Smooth muscle cell (in vitro differentiated cells): Measurements from ENCODE around the gene MUSK. TPM values are rescaled to one million over a fixed set of nuclear protein-coding genes. Genes with fewer than 3 reads are reported as not detected.

ENCODE experiments used
- DNase-seq: peaks from one replicate; lab custom pipeline; 2025; ENCODE audit not compliant: unreplicated experiment; lab: John Stamatoyannopoulos, UW
- H2AFZ ChIP-seq: fragments of 200-600 bp; sonication (generic); 2 replicates; pipeline ENCODE4 v1.6.0; 2016; ENCODE audit warnings: antibody characterized with exemption, low read depth, mild to moderate bottlenecking
- H3F3A ChIP-seq: fragments of 200-600 bp; sonication (generic); 2 replicates; pipeline ENCODE4 v1.6.0; 2017; ENCODE audit warnings: antibody characterized with exemption, low read depth
- H3K27ac ChIP-seq: fragments of 200-600 bp; sonication (generic); 2 replicates; pipeline ENCODE4 v1.5.1; 2016; ENCODE audit warnings: low read depth, mild to moderate bottlenecking
- H3K27me3 ChIP-seq: fragments of 200-600 bp; sonication (generic); 2 replicates; pipeline ENCODE4 v1.6.1; 2016; ENCODE audit warnings: low read depth, mild to moderate bottlenecking
- H3K36me3 ChIP-seq: fragments of 200-600 bp; sonication (generic); 2 replicates; pipeline ENCODE4 v1.5.1; 2016; ENCODE audit warnings: low read depth
- H3K4me1 ChIP-seq: fragments of 200-600 bp; sonication (generic); 2 replicates; pipeline ENCODE4 v1.5.1; 2016; ENCODE audit warnings: low read depth
- H3K4me2 ChIP-seq: fragments of 200-600 bp; sonication (generic); 2 replicates; pipeline ENCODE4 v1.6.0; 2016; ENCODE audit warnings: mild to moderate bottlenecking
- H3K4me3 ChIP-seq: fragments of 200-600 bp; sonication (generic); 2 replicates; pipeline ENCODE4 v1.5.1; 2016; ENCODE audit warnings: mild to moderate bottlenecking
- H3K79me2 ChIP-seq: fragments of 200-600 bp; sonication (generic); 2 replicates; pipeline ENCODE4 v1.6.0; 2016; ENCODE audit warnings: low read depth, mild to moderate bottlenecking
- H3K9ac ChIP-seq: fragments of 200-600 bp; sonication (generic); 2 replicates; pipeline ENCODE4 v1.6.0; 2016; ENCODE audit warnings: low read depth
- H3K9me3 ChIP-seq: fragments of 200-600 bp; sonication (generic); replicated peaks from 2 replicates; pipeline ENCODE4 v1.5.1; 2016; ENCODE audit warnings: low read depth
- H4K20me1 ChIP-seq: fragments of 200-600 bp; sonication (generic); 2 replicates; pipeline ENCODE4 v1.6.0; 2016; ENCODE audit warnings: low read depth
- WGBS: methylation state at CpG from one replicate; pipeline ENCODE4 v1.1.7; 2016; ENCODE audit warnings: low lambda C conversion rate; 5-methylcytosine and 5-hydroxymethylcytosine counted together
- polyA plus RNA-seq: library from polyadenylated mRNA; unstranded; fragments of >200 nt; fragmentation: Nextera tagmentation; extraction: Ambion mirVana; gene quantifications from 2 replicates; pipeline ENCODE4 v1.2.1, GENCODE V29; 2016
- total RNA-seq: library from RNA; depleted of rRNA; stranded (reverse); fragments of >200 nt; gene quantifications from 2 replicates; pipeline ENCODE4 v1.2.3, GENCODE V29; 2014
- TF ChIP-seq, protein P1 (sequence below): fragments of 200-600 bp; sonication (generic); IDR thresholded peaks from 2 replicates; pipeline ENCODE4 v1.5.1; 2017; ENCODE audit warnings: borderline replicate concordance, mild to moderate bottlenecking, antibody characterized with exemption; ENCODE audit not compliant: insufficient read depth, poor library complexity, severe bottlenecking

The MUSK gene
- total and polyA plus RNA-seq, 2 experiments from 2014 or later, result not detected

GRCh38 chr9:110669433-110669832 is 842 bp downstream of the MUSK start:
- Histone ChIP-seq H3K79me2 (no peaks in the 10 kb centered on the region), H4K20me1 (no peaks in the 10 kb centered on the region), H3K4me2 (no peak overlapping the region), H3K9me3 (no peaks in the 10 kb centered on the region), H3F3A (no peaks in the 10 kb centered on the region), H3K27ac (no peak overlapping the region), H3K9ac (no peak overlapping the region), H3K36me3 (no peaks in the 10 kb centered on the region), H3K4me1 (no peaks in the 10 kb centered on the region), H2AFZ (no peak overlapping the region), H3K4me3 (no peak overlapping the region), H3K27me3 (no peaks in the 10 kb centered on the region)
- TF ChIP-seq, protein P1, sequence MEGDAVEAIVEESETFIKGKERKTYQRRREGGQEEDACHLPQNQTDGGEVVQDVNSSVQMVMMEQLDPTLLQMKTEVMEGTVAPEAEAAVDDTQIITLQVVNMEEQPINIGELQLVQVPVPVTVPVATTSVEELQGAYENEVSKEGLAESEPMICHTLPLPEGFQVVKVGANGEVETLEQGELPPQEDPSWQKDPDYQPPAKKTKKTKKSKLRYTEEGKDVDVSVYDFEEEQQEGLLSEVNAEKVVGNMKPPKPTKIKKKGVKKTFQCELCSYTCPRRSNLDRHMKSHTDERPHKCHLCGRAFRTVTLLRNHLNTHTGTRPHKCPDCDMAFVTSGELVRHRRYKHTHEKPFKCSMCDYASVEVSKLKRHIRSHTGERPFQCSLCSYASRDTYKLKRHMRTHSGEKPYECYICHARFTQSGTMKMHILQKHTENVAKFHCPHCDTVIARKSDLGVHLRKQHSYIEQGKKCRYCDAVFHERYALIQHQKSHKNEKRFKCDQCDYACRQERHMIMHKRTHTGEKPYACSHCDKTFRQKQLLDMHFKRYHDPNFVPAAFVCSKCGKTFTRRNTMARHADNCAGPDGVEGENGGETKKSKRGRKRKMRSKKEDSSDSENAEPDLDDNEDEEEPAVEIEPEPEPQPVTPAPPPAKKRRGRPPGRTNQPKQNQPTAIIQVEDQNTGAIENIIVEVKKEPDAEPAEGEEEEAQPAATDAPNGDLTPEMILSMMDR, result no peak
- no peak for DNase-seq
- 93% methylated on average over 5 of the region's 5 CpGs for WGBS

DNA sequence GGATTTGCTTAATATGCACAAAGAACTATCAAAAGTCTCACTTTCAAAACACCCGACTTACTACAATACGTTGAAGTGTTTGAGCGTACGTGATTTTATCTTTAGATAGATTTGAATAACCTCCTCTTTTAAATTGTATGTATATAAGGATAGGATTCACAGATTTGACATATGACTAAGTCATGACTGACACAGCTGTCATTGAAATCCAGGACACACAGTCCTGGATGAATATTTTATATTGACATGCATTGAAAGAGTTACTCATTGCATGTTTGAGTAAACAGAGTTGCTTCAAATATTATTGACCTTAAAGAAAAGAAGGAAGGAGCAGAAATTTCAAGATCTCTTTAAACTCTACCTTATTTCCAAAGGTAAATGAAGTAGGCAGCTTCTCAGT is 3.3 kb downstream of the MUSK start:
- H3K9me3 ChIP-seq, result no peaks in the 10 kb centered on the region
- H3F3A ChIP-seq, result no peaks in the 10 kb centered on the region
- H3K9ac ChIP-seq, result no peak overlapping the region
- TF ChIP-seq, protein P1, result no peak
- WGBS, result 98% methylated on average over 4 of the region's 4 CpGs
- H3K27ac ChIP-seq, result no peak overlapping the region
- no peaks in the 10 kb centered on the region for H3K27me3 ChIP-seq
- no peak overlapping the region for H2AFZ ChIP-seq
- H3K4me1 ChIP-seq, result no peaks in the 10 kb centered on the region
- no peak for DNase-seq
- no peaks in the 10 kb centered on the region for H3K36me3 ChIP-seq
- no peaks in the 10 kb centered on the region for H3K79me2 ChIP-seq
- H4K20me1 ChIP-seq, result no peaks in the 10 kb centered on the region
- no peak overlapping the region for H3K4me3 ChIP-seq
- no peak overlapping the region for H3K4me2 ChIP-seq

- DNase-seq, result no peak
- Histone ChIP-seq H4K20me1 (no peaks in the 10 kb centered on the region), H3K27ac (no peak overlapping the region), H3K9ac (no peak overlapping the region), H3K4me2 (no peak overlapping the region), H3K27me3 (peaks cover 9% of the 10 kb centered on the region), H3K79me2 (no peaks in the 10 kb centered on the region), H3F3A (no peaks in the 10 kb centered on the region), H3K36me3 (no peaks in the 10 kb centered on the region), H3K4me3 (no peak overlapping the region), H3K9me3 (no peaks in the 10 kb centered on the region), H3K4me1 (no peaks in the 10 kb centered on the region), H2AFZ (no peak overlapping the region)
- WGBS, result 85% methylated on average over 3 of the region's 3 CpGs
- TF ChIP-seq, protein P1, result no peak
Measured at GRCh38 chr9:110672873-110673510, 4.4 kb downstream of the MUSK start.

GRCh38 chr9:110687497-110687896 is 18.9 kb downstream of the MUSK start:
- H3K9me3 ChIP-seq, result no peaks in the 10 kb centered on the region
- H3K79me2 ChIP-seq, result no peaks in the 10 kb centered on the region
- no peaks in the 10 kb centered on the region for H3F3A ChIP-seq
- no peak overlapping the region for H3K4me3 ChIP-seq
- no peak overlapping the region for H3K27ac ChIP-seq
- H3K4me2 ChIP-seq, result no peak overlapping the region
- H3K36me3 ChIP-seq, result no peaks in the 10 kb centered on the region
- H3K27me3 ChIP-seq, result no peaks in the 10 kb centered on the region
- no peak overlapping the region for H2AFZ ChIP-seq
- DNase-seq, result no peak
- H3K4me1 ChIP-seq, result no peaks in the 10 kb centered on the region
- no peak overlapping the region for H3K9ac ChIP-seq
- 88% methylated on average over 4 of the region's 4 CpGs for WGBS
- no peaks in the 10 kb centered on the region for H4K20me1 ChIP-seq
- TF ChIP-seq, protein P1, result no peak
